ENCODE measurements around the gene TTLL1.
A peak's percentile ranks its signal among the peaks of the same experiment; 100 is the strongest.

The TTLL1 gene

GRCh38 chr22:43088984-43089717 lies at the start of gene TTLL1:
Gene TTLL1 (minus strand): TSS chr22:43089391. CDS start chr22:43075586, 13,805 bp downstream.
- no peak for TF ChIP-seq CTCF (conservative IDR thresholded peaks at IDR 0.05; ENCODE audit: control insufficient read depth, insufficient read depth, low read depth, low read length)
- peak; percentile 75 for DNase-seq (ENCODE audit: low read depth)

GRCh38 chr22:43136801-43137200 lies 47.6 kb upstream of the TTLL1 start:
- TF ChIP-seq CTCF (conservative IDR thresholded peaks at IDR 0.05; ENCODE audit: control insufficient read depth, insufficient read depth, low read depth, low read length): no peak
- H3K4me3 ChIP-seq (ENCODE audit: control insufficient read depth, low read depth, low read length): no peak overlapping the region
- DNase-seq (ENCODE audit: low read depth): no peak

More at GRCh38 chr22:43088984-43089717, at the start of gene TTLL1:
- H3K4me3 ChIP-seq (ENCODE audit: control insufficient read depth, low read depth, low read length): peak within 1 kb of the TSS; percentile 76

GRCh38 chr22:43136255-43136654 lies 47.1 kb upstream of the TTLL1 start:
- DNase-seq (ENCODE audit: low read depth): peak; percentile 34
- TF ChIP-seq CTCF (conservative IDR thresholded peaks at IDR 0.05; ENCODE audit: control insufficient read depth, insufficient read depth, low read depth, low read length): peak; percentile 62
- H3K4me3 ChIP-seq (ENCODE audit: control insufficient read depth, low read depth, low read length): no peak overlapping the region

GRCh38 chr22:43135565-43135964 lies 46.4 kb upstream of the TTLL1 start:
- TF ChIP-seq CTCF (conservative IDR thresholded peaks at IDR 0.05; ENCODE audit: control insufficient read depth, insufficient read depth, low read depth, low read length): no peak

GRCh38 chr22:43134553-43134952 lies 45.4 kb upstream of the TTLL1 start:
- H3K4me3 ChIP-seq (ENCODE audit: control insufficient read depth, low read depth, low read length): no peak overlapping the region
- DNase-seq (ENCODE audit: low read depth): no peak
- TF ChIP-seq CTCF (conservative IDR thresholded peaks at IDR 0.05; ENCODE audit: control insufficient read depth, insufficient read depth, low read depth, low read length): no peak

More at GRCh38 chr22:43135565-43135964, 46.4 kb upstream of the TTLL1 start:
- H3K4me3 ChIP-seq (ENCODE audit: control insufficient read depth, low read depth, low read length): no peak overlapping the region
- no peak for DNase-seq (ENCODE audit: low read depth)

- H3K4me3 ChIP-seq (ENCODE audit: control insufficient read depth, low read depth, low read length): no peak overlapping the region
- DNase-seq (ENCODE audit: low read depth): no peak
- TF ChIP-seq CTCF (conservative IDR thresholded peaks at IDR 0.05; ENCODE audit: control insufficient read depth, insufficient read depth, low read depth, low read length): no peak
These were observed 44.2 kb upstream of the TTLL1 start for GRCh38 chr22:43133401-43133800.
